Measurements from ENCODE around the gene OSCAR. TPM values are rescaled to one million over a fixed set of nuclear protein-coding genes. Genes with fewer than 3 reads are reported as not detected.
"Not testable (repeated sequence)": the region's sequence is repeated elsewhere in the genome, so short reads cannot be mapped to it uniquely, and the experiment has no call there.

The OSCAR gene
- total RNA-seq, 1 donor from 2014 or later, result not detected

DNA sequence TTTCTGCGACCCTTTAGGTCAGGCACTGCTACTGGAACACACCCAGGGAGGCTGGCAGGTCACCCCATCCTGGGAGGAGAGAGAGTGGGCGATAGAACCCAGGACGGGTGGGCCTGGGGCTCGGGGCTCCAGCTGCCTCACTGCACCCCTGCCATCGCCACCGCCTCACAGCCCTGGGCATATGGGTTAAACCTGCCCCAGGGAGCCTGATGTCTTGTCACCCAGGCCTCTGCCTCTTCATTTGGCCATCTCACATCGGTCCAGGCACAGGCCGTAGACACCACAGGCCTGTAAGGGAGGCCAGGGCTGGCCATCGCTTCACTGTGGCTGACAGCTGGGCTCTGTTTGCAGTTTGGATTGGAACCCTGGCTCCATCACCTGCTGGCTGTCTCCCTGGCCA lies 25.1 kb upstream of the OSCAR start:
- no peak for DNase-seq (ENCODE audit: low read depth in 2 of 2)

DNA sequence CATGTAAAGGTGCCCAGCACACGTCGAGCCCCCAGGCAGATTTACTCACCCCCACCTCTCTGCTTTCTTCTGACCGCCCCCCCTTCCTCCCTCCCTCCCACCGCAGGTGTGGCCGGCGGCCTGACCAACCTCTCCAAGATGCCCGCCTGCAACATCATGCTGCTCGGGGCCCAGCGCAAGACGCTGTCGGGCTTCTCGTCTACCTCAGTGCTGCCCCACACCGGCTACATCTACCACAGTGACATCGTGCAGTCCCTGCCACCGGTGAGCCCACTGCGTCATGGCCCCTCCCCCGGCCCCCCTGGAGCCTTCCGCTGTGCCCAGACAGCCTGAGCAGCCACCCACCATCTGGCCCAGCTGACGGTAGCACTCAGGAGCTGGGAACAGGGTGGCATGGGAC lies 23.8 kb upstream of the OSCAR start:
- DNase-seq (ENCODE audit: low read depth in 2 of 2), result no peak

DNA sequence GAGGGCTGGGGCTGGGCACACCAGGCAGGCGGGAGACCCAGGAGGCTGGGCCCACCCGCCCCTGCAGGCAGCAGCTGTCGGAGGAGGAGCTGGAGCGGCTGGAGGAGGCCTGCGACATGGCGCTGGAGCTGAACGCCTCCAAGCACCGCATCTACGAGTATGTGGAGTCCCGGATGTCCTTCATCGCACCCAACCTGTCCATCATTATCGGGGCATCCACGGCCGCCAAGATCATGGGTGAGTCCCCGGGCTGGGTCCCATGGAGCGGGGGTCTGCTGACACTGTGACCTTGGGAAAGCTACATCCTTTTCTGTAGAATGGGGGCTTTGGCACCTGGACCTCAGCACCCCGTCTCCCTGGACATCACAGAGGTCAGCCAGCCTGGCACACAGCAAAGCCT lies 23.1 kb upstream of the OSCAR start:
- DNase-seq (ENCODE audit: low read depth in 2 of 2), result no peak

DNA sequence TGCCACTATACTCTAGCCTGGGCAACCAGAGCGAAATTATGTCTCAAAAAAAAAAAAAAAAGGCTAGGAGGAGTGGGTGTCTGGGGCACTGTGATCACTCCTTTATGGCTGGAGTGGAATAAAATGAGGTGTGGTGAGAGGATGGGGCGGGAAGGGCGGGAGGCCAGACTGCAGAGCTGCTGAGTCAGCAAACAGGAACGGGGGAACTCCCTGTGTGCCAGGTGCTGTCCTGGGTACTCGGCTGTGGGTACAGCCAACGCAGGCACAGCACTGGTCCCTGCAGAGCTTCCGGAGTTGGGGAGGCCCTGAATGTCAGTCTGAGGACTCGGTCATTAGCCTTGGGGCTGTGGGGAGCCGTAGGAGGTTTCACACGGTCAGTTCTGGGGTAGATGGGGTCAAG lies 20.7 kb upstream of the OSCAR start:
- no peak for DNase-seq (ENCODE audit: low read depth in 2 of 2)

DNA sequence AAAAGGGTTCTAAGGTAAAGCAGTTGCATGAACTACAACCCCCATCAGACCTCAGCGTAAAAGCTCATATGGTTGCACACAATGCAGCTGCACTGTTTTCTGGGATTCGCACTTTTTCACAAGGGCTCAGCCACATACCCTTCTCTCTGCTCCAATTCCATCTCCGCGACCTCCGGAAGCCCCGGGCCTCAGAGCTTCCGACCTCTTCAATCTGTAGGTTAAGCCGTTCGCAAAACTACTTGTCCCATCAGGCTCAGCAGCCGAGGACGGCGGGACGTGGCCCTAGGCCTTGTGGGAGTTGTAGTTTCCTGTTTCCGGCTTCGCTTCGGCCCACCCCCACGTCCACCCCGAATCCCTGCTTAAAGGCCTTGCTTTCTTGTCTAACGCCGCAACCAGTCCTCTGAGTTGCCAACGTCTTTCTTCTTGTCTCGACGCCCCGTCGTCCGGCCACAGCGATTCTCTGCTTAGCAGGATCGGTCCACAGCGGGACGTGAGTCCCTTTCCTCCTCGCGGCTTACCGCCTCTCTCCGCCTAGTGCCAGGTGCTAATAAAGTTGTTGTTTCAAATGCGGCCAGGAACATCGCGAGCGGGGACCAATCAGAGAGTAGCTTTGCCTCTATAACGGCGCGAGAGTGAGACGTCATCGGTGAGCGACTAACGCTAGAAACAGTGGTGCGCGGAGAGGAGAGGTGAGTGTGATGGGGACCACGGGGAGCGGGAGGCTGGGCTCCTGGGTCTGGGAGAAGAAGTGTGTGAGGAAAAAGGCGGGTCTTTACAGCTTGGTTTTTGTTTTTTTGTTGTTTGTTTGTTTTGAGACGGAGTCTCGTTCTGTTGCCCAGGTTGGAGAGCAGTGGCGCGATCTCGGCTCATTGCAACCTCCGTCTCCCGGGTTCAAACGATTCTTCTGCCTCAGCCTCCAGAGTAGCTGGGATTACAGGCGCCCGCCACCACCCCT lies 14.8 kb upstream of the OSCAR start, which contains the start of the genes PRPF31 and TFPT:
Gene PRPF31 (plus strand): TSS at position 646 of the 955 bp plus-strand sequence. CDS start 2,525 bp downstream, outside the sequence.
Gene TFPT (minus strand): TSS at position 549 of the 955 bp plus-strand sequence. CDS start 388 bp downstream, at position 161.
- DNase-seq (ENCODE audit: low read depth in 2 of 2), result peak; percentile 98 to 99

DNA sequence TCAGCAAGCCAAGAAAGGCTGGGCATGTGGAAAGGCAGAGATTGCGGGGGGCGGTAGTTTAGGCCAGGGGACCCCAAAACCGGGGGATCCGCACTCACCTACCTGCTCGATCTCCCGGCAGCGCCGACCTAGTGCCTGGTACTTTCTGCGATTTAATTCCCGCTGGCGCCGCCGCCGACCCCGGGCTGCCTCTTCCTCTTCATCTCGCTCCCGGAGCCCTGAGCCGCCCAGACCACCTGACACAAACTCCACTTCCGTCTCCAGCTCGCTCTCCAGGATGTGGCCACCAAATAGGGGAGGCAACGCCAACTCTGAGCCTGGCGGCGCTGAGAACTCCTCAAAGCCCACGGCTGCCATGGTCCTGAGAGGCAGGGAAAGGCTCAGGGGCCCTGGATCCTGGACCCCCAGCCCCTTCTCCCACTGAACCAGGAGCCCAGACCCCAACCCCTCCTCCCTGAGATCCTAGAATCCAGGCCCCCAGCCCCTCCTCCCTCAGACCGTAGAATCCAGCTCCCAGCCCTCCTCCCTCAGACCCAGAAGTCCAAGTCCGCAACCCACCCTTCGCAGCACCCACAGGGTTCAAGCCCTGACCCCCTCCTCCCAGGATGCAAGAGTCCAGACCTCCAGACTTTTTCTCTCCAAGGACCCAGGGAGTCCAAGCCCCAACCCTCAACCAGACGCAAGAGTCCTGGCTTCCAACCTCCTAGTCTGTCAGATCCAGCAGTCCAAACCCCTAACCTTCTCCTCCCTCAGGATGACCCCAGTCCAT lies 13.9 kb upstream of the OSCAR start:
- DNase-seq (ENCODE audit: low read depth in 2 of 2), result peak; percentile 30 to 73

DNA sequence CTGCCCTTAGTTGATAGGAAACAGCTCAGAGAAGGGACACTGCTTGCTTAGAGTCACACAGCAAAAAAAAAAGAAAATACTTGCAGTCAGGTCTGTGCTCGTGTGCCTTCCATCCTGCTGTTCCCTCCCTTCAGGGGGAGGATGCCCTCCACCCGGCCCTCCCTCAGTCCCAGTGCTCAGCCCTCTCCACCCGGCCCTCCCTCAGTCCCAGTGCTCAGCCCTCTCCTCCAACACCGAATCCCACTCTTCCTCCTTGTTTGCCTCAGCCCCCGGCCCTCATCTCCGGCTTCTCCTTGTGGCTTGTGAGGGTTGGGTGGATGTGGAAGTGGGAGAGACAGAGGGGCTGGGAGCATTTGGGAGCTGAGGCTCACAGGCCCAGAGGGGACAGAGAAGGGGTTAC lies 9.0 kb upstream of the OSCAR start:
- DNase-seq (ENCODE audit: low read depth in 2 of 2), result no peak

DNA sequence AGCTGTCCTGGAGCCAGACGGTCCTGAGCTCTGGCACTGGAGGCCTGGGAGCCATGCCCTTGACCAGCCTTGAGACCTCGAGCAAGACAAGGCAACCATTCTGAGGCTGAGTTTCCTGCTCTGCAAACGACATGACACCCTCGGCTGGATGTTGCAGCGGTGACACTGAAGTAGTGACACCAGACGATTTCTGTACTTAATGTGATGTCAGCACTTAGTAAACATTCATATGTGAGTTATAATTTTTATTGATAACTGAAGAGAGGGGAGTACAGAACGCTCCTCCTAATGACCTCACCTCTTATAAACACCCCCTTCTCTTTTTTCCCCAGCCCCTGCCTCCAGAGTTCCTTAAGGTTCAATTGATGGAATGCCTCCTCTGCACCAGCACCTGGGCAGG lies 7.9 kb upstream of the OSCAR start:
- DNase-seq (ENCODE audit: low read depth in 2 of 2), result no peak

DNA sequence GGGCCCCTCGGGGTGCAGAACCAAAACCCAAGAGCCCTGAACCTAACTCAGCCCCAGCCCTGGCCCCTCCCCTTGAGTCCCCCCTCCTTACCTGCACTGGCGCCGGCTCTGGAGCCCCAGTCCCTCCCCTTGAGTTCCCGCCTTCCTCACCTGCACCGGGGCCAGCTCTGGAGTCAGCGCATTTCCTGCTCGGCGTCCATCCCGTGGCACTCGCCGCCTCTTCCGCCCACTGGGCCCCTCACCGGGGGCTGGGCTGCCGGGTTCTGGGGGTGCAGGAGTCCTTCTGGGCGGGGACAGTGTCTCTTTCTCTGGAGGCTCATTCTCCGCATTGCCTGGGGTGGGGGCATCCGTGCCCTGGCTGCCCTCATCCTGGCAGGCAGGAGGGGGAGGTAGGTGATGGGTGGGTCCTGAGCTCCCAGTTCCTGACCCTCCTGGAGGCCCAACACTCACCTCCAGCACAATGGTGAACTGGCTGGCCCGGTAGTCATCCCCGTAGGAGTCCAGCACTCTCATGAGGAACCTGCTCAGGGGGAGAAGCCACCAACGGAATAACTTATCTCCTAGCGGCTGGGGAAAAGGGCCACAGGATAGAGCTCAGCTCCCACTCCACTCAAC lies 7.4 kb upstream of the OSCAR start:
- DNase-seq (ENCODE audit: low read depth in 2 of 2), result no peak

DNA sequence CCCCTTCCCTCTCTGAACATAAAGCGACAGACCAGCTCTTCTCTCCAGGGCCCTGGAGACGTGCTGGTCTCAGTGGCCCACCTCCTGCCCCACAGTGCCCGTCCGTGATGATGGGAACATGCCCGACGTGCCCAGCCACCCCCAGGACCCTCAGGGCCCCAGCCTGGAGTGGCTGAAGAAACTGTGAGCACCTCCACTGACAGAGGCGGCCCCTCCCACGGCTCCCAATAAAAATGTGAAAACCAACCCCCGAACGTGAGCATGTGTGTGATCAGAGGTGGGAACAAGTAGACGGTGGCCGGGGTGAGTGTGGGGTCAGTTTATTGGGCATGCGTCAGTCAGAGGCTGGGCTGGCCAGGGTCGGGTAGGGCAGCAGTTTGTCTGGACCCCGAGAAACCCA lies 6.1 kb upstream of the OSCAR start:
- no peak for DNase-seq (ENCODE audit: low read depth in 2 of 2)

DNA sequence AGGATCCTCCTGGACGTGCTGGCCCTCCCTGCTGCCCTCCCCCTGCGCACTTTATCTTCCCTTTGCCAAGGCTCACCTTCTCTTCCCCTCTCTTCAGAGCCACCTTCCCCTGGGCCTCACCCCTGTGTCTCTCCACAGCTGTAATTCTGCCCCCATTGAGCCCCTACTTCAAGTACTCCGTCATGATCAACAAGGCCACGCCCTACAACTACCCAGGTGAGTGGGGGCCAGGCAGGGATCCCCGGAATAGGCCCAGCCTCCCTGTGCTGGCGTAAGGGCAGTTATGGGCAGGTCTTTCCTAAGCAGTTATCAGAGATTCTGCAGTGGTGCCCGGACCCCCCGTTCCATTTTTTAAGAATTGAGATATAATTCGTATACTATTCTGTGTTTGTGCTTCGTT lies 5.2 kb upstream of the OSCAR start:
- DNase-seq (ENCODE audit: low read depth in 2 of 2), result no peak

DNA sequence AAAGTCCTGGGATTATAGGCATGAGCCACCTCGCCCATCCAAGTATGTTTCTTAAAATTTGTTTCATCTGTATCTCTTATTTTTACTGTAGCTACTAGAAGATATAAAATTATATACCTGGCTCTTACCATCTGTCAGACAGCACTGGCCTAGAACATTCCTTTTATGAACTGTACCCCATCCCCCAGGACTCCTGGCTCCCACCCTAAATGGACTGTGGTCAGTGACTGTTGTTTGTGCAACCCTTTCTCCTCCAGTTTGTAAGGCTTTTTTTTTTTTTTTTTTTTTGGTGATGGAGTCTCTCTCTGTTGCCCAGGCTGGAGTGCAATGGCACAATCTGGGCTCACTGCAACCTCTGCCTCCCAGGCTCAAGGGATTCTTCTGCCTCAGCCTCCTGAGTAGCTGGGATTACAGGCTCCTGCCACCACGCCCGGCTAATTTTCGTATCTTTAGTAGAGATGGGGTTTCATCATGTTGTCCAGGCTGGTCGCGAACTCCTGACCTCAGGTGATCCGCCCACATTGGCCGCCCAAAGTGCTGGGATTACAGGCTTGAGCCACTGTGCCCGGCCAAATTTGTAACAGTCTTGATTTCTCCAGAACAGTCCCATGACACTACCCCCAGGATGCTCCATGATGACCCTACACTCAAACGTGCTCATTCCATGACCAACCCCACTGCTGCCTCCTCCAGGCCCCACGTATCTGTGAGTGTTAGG lies 4.6 kb upstream of the OSCAR start:
- no peak for DNase-seq (ENCODE audit: low read depth in 2 of 2)

DNA sequence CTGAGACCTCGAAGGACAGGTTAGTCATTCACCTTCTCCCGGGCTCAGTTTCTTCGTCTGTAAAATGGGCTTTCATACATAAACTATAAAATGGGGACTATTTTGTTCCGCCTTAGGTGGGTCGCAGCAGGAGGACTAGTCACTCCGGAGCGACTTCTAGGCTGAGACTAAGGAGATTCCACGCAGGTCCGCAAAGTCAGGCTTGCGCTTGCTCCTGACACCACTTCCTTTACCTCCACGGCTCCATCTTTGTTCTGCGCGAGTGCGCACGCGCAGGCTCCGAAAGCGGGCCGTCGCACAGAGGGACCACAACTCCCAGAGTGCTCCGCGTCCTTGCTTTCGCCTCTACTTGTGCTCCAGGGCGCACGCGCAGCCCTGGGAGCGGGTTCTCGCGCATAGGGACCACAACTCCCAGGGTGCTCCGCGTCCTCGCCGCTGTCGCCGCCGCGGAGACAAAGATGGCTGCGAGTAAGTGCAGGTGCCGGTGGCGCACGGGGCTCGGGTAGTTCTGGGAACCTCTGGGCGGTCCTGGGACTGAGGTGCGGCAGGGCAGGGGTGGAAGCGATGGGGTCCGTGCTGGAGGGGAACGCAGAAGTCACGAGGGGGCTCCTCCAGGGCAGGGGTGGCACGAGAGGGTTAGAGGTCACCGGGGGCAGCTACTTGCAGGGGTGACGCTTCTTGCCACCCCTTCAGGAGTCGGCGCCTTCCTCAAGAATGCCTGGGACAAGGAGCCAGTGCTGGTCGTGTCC lies 2.0 kb upstream of the OSCAR start, which contains the start of gene NDUFA3:
Gene NDUFA3 (plus strand): TSS at position 435 of the 749 bp plus-strand sequence. CDS start 24 bp downstream, at position 459.
- peak; percentile 97 to 98 for DNase-seq (ENCODE audit: low read depth in 2 of 2)

DNA sequence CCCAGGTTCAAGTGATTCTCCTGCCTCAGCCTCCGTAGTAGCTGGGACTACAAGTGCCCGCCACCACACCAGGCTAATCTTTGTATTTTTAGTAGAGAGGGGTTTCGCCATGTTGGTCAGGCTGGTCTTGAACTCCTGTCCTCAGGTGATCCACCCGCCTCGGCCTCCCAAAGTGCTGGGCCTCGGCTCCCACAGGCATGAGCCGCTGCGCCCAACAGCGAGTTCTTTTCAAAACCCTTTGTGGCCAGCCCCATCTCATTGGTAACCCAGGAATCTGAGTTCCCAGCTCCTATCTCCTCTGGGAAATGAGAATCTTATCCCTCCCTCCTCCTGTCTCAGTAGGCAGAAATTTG lies 724 bp downstream of the OSCAR start:
- DNase-seq (ENCODE audit: low read depth in 2 of 2), result not testable (repeated sequence)

DNA sequence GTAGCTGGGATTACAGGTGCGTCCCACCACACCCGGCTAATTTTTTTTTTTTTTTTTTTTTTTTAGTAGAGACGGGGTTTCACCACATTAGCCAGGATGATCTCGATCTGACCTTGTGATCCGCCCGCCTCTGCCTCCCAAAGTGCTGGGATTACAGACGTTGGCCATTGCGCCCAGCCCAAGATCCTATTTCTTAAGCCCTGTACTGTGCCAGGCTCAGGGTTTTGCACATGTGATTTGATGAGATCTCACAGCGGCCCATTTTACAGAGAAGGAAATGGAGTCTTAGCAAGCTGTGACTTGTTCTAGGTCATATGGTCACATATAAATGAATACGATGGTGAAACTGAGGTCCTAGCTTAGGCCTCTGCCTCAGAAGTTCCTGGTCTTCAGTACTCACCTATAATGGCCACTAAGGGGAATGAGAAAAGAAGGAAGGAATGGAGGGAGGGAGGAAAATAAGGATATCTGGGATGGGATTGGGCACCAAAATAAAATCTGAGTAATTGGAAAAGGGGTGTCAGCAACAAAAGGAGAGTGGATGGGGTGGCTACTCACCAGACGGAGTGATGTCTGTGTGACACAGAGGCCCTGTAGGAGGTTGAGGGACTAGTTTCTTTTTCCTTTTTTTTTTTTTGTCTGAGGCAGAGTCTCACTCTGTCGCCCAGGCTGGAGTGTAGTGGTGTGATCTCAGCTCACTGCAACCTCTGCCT lies 1.3 kb downstream of the OSCAR start:
- no peak for DNase-seq (ENCODE audit: low read depth in 2 of 2)

DNA sequence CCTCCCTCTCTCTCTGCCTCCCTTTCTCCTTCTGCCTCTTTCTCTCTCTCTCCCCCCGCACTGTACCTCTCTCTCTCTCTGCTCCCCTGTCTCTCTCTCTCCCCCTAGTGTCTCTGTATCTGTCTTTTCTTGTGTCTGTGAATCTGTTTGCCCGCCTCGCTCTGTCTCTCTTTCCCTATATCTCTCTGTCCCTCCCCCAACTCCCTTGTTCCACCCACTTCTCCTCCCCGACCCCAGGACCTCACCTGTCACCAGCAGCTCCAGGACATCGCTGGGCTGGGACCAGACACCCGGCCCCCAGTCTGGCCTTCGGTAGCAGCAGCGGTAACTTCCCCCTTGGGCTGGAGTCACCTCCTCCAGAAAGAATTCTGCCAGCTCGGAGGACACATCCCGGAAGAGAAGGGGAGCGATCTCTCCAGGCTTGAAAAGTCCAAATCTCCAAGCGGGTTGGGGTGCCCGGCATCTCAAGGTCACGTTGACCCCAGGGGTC lies 3.9 kb downstream of the OSCAR start:
- DNase-seq (ENCODE audit: low read depth in 2 of 2), result peak in 1 of 2 donors; percentile 14

DNA sequence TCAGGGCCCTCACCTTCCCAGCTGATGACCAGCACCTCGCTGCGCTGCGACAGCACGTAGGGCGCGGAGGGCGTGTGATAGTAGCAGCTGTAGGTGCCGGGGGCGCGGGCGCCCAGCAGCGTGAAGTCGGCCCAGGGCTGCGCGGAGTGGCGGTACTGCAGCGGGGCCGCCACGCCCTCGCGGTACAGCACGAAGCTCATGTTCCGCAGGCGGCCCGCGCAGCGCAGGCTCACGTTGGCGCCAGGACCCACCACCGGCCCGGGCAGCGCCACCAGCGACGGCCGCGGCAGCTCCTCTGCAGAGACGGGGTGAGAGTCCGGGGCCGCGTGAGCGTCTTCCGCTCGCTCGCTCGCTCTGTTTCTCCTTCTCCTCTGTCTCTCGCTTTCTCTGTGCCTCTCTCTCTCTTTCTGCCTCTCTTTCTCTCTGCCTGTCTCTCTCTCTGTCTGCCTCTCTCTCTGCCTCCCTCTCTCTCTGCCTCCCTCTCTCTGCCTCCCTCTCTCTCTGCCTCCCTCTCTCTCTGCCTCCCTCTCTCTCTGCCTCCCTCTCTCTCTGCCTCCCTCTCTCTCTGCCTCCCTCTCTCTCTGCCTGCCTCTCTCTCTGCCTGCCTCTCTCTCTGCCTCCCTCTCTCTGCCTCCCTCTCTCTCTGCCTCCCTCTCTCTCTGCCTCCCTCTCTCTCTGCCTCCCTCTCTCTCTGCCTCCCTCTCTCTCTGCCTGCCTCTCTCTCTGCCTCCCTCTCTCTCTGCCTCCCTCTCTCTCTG lies 4.6 kb downstream of the OSCAR start:
- DNase-seq (ENCODE audit: low read depth in 2 of 2), result peak in 1 of 2 donors; percentile 50

DNA sequence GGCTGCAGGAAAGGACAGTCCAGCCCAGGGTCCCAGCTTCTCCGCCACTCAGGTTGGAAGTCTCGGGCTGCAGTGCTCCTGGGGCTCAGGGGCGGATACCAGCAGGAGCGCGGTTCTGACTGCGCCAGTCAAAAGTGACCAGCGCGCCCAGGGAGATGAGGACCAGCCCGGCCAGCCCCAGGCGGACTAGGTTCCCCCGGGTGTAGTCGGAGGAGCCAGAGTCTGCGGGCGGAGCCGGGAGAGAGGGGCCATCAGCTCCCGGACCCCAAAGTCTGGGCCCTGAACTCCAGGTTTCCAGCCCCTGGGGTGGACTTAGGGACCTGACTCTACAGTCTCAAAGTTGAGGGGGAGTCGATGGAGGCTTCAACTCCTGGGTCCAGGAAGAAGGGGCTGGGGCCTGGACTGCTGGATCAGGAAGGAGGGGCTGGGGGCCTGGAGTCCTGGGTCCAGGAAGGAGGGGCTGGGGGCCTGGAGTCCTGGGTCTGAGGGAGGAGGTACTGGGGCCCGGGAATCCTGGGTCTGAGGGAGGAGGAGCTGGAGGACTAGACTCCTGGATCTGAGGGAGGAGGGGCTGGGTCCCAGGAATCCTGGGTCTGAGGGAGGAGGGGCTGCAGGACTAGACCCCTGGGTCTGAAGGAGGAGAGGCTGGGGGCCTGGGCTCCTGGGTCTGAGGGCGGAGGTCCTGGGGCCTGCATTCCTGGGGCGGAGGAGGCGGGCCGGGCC lies 5.3 kb downstream of the OSCAR start:
- DNase-seq (ENCODE audit: low read depth in 2 of 2), result no peak

Data from dermis microvascular lymphatic vessel endothelial cell (primary cell).